ENCODE results near the gene FABP3.

The FABP3 gene

GRCh38 chr1:31373056-31373896 is at the start of gene FABP3:
Gene FABP3, minus strand, starts transcription at chr1:31373076. Its CDS starts 62 bp downstream, at chr1:31373014.
- no peak for DNase-seq

- no peak for DNase-seq
Observed at GRCh38 chr1:31421371-31422040, 48.6 kb upstream of the FABP3 start.

- no peak for DNase-seq
Observed at GRCh38 chr1:31420716-31421115, 47.8 kb upstream of the FABP3 start.

- DNase-seq: no peak
Observed at GRCh38 chr1:31418626-31419323, 45.9 kb upstream of the FABP3 start.

GRCh38 chr1:31417148-31417547 is 44.3 kb upstream of the FABP3 start:
- DNase-seq: no peak

- DNase-seq: no peak
Observed at GRCh38 chr1:31416101-31416736, 43.3 kb upstream of the FABP3 start.

GRCh38 chr1:31415658-31416057 is 42.8 kb upstream of the FABP3 start:
- DNase-seq: no peak

GRCh38 chr1:31414980-31415370 is 42.1 kb upstream of the FABP3 start:
- DNase-seq: no peak

- peak in 1 of 2 donors; percentile 28 for DNase-seq
Observed at GRCh38 chr1:31413405-31414001, 40.6 kb upstream of the FABP3 start.

- DNase-seq: peak in 1 of 2 donors; percentile 14
Observed at GRCh38 chr1:31412732-31413404, 40.0 kb upstream of the FABP3 start, which contains the start of gene SERINC2. Gene SERINC2, plus strand, starts transcription at chr1:31413213. Its CDS starts 53 bp downstream, at chr1:31413266.

- no peak for DNase-seq
Observed at GRCh38 chr1:31412205-31412604, 39.3 kb upstream of the FABP3 start.

- DNase-seq: no peak
Observed at GRCh38 chr1:31410871-31411270, 38.0 kb upstream of the FABP3 start.

- no peak for DNase-seq
Observed at GRCh38 chr1:31409946-31410858, 37.3 kb upstream of the FABP3 start.

- DNase-seq: no peak
Observed at GRCh38 chr1:31408788-31409318, 36.0 kb upstream of the FABP3 start.

GRCh38 chr1:31407029-31407626 is 34.3 kb upstream of the FABP3 start:
- DNase-seq: no peak

- no peak for DNase-seq
Observed at GRCh38 chr1:31405578-31406245, 32.8 kb upstream of the FABP3 start.

- DNase-seq: no peak
Observed at GRCh38 chr1:31401241-31401640, 28.4 kb upstream of the FABP3 start.

- DNase-seq: no peak
Observed at GRCh38 chr1:31400393-31400792, 27.5 kb upstream of the FABP3 start.

- no peak for DNase-seq
Observed at GRCh38 chr1:31399976-31400375, 27.1 kb upstream of the FABP3 start.

GRCh38 chr1:31398246-31398645 is 25.4 kb upstream of the FABP3 start:
- no peak for DNase-seq

All from CD4-positive, alpha-beta T cell treated with Interleukin-1 beta for 1 hour (primary cell).